ENCODE data around the gene TFAP2C.

Gene TFAP2C

GRCh38 chr20:56595746-56596475 lies 33.2 kb upstream of the TFAP2C start:
- TF ChIP-seq CTCF (IDR thresholded peaks at IDR 0.05; ENCODE audit: insufficient read depth, low read length, poor library complexity, severe bottlenecking) = no peak
- no peak for DNase-seq (ENCODE audit: extremely low read depth, insufficient read length)
- no peaks in the 10 kb centered on the region for H3K27me3 ChIP-seq (replicated peaks; ENCODE audit: control insufficient read depth, insufficient read depth, low read length)
- H3K4me3 ChIP-seq (replicated peaks; ENCODE audit: low read depth, low read length) = no peak overlapping the region
- no peaks in the 10 kb centered on the region for H3K36me3 ChIP-seq (ENCODE audit: control insufficient read depth, insufficient read depth, low read length)

- DNase-seq (ENCODE audit: extremely low read depth, insufficient read length) = no peak
- H3K36me3 ChIP-seq (ENCODE audit: control insufficient read depth, insufficient read depth, low read length) = no peaks in the 10 kb centered on the region
- no peaks in the 10 kb centered on the region for H3K27me3 ChIP-seq (replicated peaks; ENCODE audit: control insufficient read depth, insufficient read depth, low read length)
- no peak overlapping the region for H3K4me3 ChIP-seq (replicated peaks; ENCODE audit: low read depth, low read length)
- TF ChIP-seq CTCF (IDR thresholded peaks at IDR 0.05; ENCODE audit: insufficient read depth, low read length, poor library complexity, severe bottlenecking) = no peak
Measured at GRCh38 chr20:56601166-56601565, 27.9 kb upstream of the TFAP2C start.

GRCh38 chr20:56604673-56605072 lies 24.4 kb upstream of the TFAP2C start:
- no peak for TF ChIP-seq CTCF (IDR thresholded peaks at IDR 0.05; ENCODE audit: insufficient read depth, low read length, poor library complexity, severe bottlenecking)
- no peak overlapping the region for H3K4me3 ChIP-seq (replicated peaks; ENCODE audit: low read depth, low read length)
- no peak for DNase-seq (ENCODE audit: extremely low read depth, insufficient read length)
- no peaks in the 10 kb centered on the region for H3K27me3 ChIP-seq (replicated peaks; ENCODE audit: control insufficient read depth, insufficient read depth, low read length)
- H3K36me3 ChIP-seq (ENCODE audit: control insufficient read depth, insufficient read depth, low read length) = no peaks in the 10 kb centered on the region

GRCh38 chr20:56605261-56605996 lies 23.7 kb upstream of the TFAP2C start:
- no peak for TF ChIP-seq CTCF (IDR thresholded peaks at IDR 0.05; ENCODE audit: insufficient read depth, low read length, poor library complexity, severe bottlenecking)
- no peaks in the 10 kb centered on the region for H3K27me3 ChIP-seq (replicated peaks; ENCODE audit: control insufficient read depth, insufficient read depth, low read length)
- DNase-seq (ENCODE audit: extremely low read depth, insufficient read length) = no peak
- no peaks in the 10 kb centered on the region for H3K36me3 ChIP-seq (ENCODE audit: control insufficient read depth, insufficient read depth, low read length)
- H3K4me3 ChIP-seq (replicated peaks; ENCODE audit: low read depth, low read length) = no peak overlapping the region

- DNase-seq (ENCODE audit: extremely low read depth, insufficient read length) = no peak
- no peaks in the 10 kb centered on the region for H3K36me3 ChIP-seq (ENCODE audit: control insufficient read depth, insufficient read depth, low read length)
- TF ChIP-seq CTCF (IDR thresholded peaks at IDR 0.05; ENCODE audit: insufficient read depth, low read length, poor library complexity, severe bottlenecking) = no peak
- no peak overlapping the region for H3K4me3 ChIP-seq (replicated peaks; ENCODE audit: low read depth, low read length)
- no peaks in the 10 kb centered on the region for H3K27me3 ChIP-seq (replicated peaks; ENCODE audit: control insufficient read depth, insufficient read depth, low read length)
Measured at GRCh38 chr20:56606174-56606945, 22.7 kb upstream of the TFAP2C start.

Data from GM06990 (cell line).